Measurements from ENCODE around the gene C1GALT1.

GRCh38 chr7:7207876-7208275 lies 25.5 kb downstream of the C1GALT1 start:
- TF ChIP-seq, protein P1, sequence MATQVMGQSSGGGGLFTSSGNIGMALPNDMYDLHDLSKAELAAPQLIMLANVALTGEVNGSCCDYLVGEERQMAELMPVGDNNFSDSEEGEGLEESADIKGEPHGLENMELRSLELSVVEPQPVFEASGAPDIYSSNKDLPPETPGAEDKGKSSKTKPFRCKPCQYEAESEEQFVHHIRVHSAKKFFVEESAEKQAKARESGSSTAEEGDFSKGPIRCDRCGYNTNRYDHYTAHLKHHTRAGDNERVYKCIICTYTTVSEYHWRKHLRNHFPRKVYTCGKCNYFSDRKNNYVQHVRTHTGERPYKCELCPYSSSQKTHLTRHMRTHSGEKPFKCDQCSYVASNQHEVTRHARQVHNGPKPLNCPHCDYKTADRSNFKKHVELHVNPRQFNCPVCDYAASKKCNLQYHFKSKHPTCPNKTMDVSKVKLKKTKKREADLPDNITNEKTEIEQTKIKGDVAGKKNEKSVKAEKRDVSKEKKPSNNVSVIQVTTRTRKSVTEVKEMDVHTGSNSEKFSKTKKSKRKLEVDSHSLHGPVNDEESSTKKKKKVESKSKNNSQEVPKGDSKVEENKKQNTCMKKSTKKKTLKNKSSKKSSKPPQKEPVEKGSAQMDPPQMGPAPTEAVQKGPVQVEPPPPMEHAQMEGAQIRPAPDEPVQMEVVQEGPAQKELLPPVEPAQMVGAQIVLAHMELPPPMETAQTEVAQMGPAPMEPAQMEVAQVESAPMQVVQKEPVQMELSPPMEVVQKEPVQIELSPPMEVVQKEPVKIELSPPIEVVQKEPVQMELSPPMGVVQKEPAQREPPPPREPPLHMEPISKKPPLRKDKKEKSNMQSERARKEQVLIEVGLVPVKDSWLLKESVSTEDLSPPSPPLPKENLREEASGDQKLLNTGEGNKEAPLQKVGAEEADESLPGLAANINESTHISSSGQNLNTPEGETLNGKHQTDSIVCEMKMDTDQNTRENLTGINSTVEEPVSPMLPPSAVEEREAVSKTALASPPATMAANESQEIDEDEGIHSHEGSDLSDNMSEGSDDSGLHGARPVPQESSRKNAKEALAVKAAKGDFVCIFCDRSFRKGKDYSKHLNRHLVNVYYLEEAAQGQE (IDR thresholded peaks at IDR 0.05; ENCODE audit: insufficient replicate concordance, low read depth): no peak
- TF ChIP-seq, protein P2, sequence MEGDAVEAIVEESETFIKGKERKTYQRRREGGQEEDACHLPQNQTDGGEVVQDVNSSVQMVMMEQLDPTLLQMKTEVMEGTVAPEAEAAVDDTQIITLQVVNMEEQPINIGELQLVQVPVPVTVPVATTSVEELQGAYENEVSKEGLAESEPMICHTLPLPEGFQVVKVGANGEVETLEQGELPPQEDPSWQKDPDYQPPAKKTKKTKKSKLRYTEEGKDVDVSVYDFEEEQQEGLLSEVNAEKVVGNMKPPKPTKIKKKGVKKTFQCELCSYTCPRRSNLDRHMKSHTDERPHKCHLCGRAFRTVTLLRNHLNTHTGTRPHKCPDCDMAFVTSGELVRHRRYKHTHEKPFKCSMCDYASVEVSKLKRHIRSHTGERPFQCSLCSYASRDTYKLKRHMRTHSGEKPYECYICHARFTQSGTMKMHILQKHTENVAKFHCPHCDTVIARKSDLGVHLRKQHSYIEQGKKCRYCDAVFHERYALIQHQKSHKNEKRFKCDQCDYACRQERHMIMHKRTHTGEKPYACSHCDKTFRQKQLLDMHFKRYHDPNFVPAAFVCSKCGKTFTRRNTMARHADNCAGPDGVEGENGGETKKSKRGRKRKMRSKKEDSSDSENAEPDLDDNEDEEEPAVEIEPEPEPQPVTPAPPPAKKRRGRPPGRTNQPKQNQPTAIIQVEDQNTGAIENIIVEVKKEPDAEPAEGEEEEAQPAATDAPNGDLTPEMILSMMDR (IDR thresholded peaks at IDR 0.05; ENCODE audit: insufficient read depth, low read length): no peak
